Measurements from ENCODE around the gene CLEC3B. TPM values are rescaled to one million over a fixed set of nuclear protein-coding genes. Genes with fewer than 3 reads are reported as not detected.

The CLEC3B gene
- total and polyA plus RNA-seq, 2 donors (not counting 3 experiments of a cell fraction or from before 2014, with no cell fraction given), result 1.8 TPM; not detected in 1

DNA sequence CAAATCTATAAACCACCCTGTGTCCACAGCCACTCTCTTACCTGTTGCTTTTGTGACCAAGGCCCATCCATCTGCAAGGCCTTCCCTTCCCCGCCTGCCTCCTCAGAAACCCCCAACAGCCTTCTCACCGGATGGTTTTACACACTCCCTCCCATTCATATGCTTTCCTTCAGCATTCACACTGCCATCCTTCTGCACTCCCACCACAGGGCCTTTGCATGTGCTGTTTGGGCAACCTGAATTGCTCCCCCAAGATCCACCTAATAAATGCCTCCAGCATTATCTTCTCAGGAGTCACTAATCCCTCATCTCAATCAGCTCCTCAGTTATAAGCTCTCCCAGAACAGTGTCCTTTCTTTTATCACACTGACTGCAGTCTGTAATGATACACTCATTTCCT lies 6.0 kb downstream of the CLEC3B start:
- Histone ChIP-seq H2AFZ (ENCODE audit: low read depth, low read length) (no peak overlapping the region), H3K36me3 (ENCODE audit: control insufficient read depth in 2 of 2, extremely low read depth in 1 of 2, insufficient read depth in 2 of 2, low read length in 2 of 2) (no peaks in the 10 kb centered on the region), H3K9ac (replicated peaks; ENCODE audit: extremely low read depth, insufficient read depth, low read length) (no peak overlapping the region), H3K79me2 (ENCODE audit: control insufficient read depth, insufficient read depth, low read length) (no peaks in the 10 kb centered on the region), H3K27ac (ENCODE audit: insufficient read depth, low read depth, low read length) (no peak overlapping the region), H4K20me1 (replicated peaks; ENCODE audit: control insufficient read depth, extremely low read depth, insufficient read depth, low read length) (no peaks in the 10 kb centered on the region), H3K9me3 (replicated peaks; ENCODE audit: control insufficient read depth, insufficient read depth, low read length) (no peaks in the 10 kb centered on the region), H3K4me3 (replicated peaks in 1 of 3; ENCODE audit: insufficient read depth in 1 of 3, low read depth in 1 of 3, low read length in 3 of 3) (no peak overlapping the region), H3K9me1 (replicated peaks; ENCODE audit: control insufficient read depth, extremely low read depth, insufficient read depth, low read length) (no peaks in the 10 kb centered on the region), H3K4me2 (ENCODE audit: insufficient read depth, low read length) (no peak overlapping the region), H3K4me1 (ENCODE audit: control insufficient read depth, extremely low read depth, insufficient read depth, low read length) (no peaks in the 10 kb centered on the region), H3K27me3 (ENCODE audit: control insufficient read depth in 2 of 2, insufficient read depth in 2 of 2, low read length in 2 of 2) (no peaks in the 10 kb centered on the region)
- BruUV-seq (replicated peaks), result no TSS peak
- dilution Hi-C loops (cut with MboI; ENCODE audit: extremely low pct_ligation_motif_present, low sequenced_read_pairs), result loop anchor here (25.0 kb wide), 1 partner anchor 480 kb away; no protein-coding TSS in a partner anchor
- FAIRE-seq (no peak), DNase-seq (ENCODE audit: low read depth, low spot score) (no peak)
- ChIA-PET POLR2A (no interaction called here), CTCF (interaction anchor here (1.9 kb wide), 1 partner anchor 178 kb away, joined by 8 read pairs; no protein-coding TSS in a partner anchor)
- TF ChIP-seq FOS (IDR thresholded peaks at IDR 0.05; ENCODE audit: borderline replicate concordance, insufficient read depth, low read length), result no peak
- TF ChIP-seq, protein P1, sequence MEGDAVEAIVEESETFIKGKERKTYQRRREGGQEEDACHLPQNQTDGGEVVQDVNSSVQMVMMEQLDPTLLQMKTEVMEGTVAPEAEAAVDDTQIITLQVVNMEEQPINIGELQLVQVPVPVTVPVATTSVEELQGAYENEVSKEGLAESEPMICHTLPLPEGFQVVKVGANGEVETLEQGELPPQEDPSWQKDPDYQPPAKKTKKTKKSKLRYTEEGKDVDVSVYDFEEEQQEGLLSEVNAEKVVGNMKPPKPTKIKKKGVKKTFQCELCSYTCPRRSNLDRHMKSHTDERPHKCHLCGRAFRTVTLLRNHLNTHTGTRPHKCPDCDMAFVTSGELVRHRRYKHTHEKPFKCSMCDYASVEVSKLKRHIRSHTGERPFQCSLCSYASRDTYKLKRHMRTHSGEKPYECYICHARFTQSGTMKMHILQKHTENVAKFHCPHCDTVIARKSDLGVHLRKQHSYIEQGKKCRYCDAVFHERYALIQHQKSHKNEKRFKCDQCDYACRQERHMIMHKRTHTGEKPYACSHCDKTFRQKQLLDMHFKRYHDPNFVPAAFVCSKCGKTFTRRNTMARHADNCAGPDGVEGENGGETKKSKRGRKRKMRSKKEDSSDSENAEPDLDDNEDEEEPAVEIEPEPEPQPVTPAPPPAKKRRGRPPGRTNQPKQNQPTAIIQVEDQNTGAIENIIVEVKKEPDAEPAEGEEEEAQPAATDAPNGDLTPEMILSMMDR (IDR thresholded peaks at IDR 0.05; ENCODE audit: extremely low read depth in 1 of 2, insufficient read depth in 1 of 2, low read depth in 1 of 2, low read length in 2 of 2), result no peak
- TF ChIP-seq MAX (IDR thresholded peaks at IDR 0.05; ENCODE audit: insufficient read depth, insufficient read length), result no peak
- no peak for TF ChIP-seq MYC (IDR thresholded peaks at IDR 0.05; ENCODE audit: low read depth, low read length)
- TF ChIP-seq JUN (IDR thresholded peaks at IDR 0.05; ENCODE audit: borderline replicate concordance, insufficient read depth, insufficient read length, low read depth), result no peak
- TF ChIP-seq POLR2A (IDR thresholded peaks at IDR 0.05; ENCODE audit: low read depth, low read length), result no peak
- TF ChIP-seq EZH2 (IDR thresholded peaks at IDR 0.05; ENCODE audit: borderline replicate concordance, low read depth, low read length, severe bottlenecking), result no peak
- intact Hi-C loops (cut with micrococcal nuclease), result no loop called here
